NT2/D1 (cell line): Measurements from ENCODE around the gene DLST.

Source experiments
- SUZ12 ChIP-seq: IDR thresholded peaks from 2 replicates; pipeline ENCODE4 v1.6.1; 2011; ENCODE audit not compliant: insufficient read length, insufficient read depth; ENCODE audit errors: extremely low read depth
- ZNF274 ChIP-seq: IDR thresholded peaks from 2 replicates; pipeline ENCODE4 v1.6.1; 2011; ENCODE audit warnings: mild to moderate bottlenecking, low read depth, low read length

GRCh38 chr14:74950795-74951442 lies 69.2 kb downstream of the DLST start:
- TF ChIP-seq SUZ12 (no peak), ZNF274 (no peak)
